ENCODE data around the gene C5orf46.

DNA sequence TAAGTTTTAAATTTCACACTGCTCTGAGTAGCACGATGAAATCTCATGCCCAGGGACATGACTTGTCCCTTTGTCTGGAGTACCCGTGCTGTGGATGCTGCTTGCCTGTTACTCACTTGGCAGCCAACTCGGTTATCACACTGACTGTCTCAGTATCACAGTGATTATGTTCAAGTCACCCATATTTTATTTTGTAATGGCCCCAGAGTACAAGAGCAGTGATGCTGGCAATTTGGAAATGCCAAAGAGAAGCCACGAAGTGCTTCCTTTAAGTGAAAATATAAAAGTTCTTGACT lies 50.6 kb downstream of the C5orf46 start:
- TF ChIP-seq, protein P1, sequence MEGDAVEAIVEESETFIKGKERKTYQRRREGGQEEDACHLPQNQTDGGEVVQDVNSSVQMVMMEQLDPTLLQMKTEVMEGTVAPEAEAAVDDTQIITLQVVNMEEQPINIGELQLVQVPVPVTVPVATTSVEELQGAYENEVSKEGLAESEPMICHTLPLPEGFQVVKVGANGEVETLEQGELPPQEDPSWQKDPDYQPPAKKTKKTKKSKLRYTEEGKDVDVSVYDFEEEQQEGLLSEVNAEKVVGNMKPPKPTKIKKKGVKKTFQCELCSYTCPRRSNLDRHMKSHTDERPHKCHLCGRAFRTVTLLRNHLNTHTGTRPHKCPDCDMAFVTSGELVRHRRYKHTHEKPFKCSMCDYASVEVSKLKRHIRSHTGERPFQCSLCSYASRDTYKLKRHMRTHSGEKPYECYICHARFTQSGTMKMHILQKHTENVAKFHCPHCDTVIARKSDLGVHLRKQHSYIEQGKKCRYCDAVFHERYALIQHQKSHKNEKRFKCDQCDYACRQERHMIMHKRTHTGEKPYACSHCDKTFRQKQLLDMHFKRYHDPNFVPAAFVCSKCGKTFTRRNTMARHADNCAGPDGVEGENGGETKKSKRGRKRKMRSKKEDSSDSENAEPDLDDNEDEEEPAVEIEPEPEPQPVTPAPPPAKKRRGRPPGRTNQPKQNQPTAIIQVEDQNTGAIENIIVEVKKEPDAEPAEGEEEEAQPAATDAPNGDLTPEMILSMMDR (IDR thresholded peaks at IDR 0.05; ENCODE audit: low read depth, low read length, missing input control) = no peak
- no peak for TF ChIP-seq SP1 (IDR thresholded peaks at IDR 0.05)
- TF ChIP-seq, protein P2, sequence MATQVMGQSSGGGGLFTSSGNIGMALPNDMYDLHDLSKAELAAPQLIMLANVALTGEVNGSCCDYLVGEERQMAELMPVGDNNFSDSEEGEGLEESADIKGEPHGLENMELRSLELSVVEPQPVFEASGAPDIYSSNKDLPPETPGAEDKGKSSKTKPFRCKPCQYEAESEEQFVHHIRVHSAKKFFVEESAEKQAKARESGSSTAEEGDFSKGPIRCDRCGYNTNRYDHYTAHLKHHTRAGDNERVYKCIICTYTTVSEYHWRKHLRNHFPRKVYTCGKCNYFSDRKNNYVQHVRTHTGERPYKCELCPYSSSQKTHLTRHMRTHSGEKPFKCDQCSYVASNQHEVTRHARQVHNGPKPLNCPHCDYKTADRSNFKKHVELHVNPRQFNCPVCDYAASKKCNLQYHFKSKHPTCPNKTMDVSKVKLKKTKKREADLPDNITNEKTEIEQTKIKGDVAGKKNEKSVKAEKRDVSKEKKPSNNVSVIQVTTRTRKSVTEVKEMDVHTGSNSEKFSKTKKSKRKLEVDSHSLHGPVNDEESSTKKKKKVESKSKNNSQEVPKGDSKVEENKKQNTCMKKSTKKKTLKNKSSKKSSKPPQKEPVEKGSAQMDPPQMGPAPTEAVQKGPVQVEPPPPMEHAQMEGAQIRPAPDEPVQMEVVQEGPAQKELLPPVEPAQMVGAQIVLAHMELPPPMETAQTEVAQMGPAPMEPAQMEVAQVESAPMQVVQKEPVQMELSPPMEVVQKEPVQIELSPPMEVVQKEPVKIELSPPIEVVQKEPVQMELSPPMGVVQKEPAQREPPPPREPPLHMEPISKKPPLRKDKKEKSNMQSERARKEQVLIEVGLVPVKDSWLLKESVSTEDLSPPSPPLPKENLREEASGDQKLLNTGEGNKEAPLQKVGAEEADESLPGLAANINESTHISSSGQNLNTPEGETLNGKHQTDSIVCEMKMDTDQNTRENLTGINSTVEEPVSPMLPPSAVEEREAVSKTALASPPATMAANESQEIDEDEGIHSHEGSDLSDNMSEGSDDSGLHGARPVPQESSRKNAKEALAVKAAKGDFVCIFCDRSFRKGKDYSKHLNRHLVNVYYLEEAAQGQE (IDR thresholded peaks at IDR 0.05) = no peak
- TF ChIP-seq TAF1 (conservative IDR thresholded peaks at IDR 0.05) = no peak

All from liver (tissue), 3 donors.